ENCODE results near the gene HSPA6.
"Not testable (repeated sequence)": the region's sequence is repeated elsewhere in the genome, so short reads cannot be mapped to it uniquely, and the experiment has no call there.

Gene HSPA6

GRCh38 chr1:161513448-161513780 lies 10.9 kb upstream of the HSPA6 start:
- H3K27ac Mint-ChIP-seq; H3K4me1 Mint-ChIP-seq; H3K36me3 Mint-ChIP-seq (ENCODE audit: low read depth); DNase-seq; H3K27me3 Mint-ChIP-seq; H3K9me3 Mint-ChIP-seq; H3K4me3 Mint-ChIP-seq; ATAC-seq: not testable (repeated sequence)

GRCh38 chr1:161513953-161514352 lies 10.4 kb upstream of the HSPA6 start:
- not testable (repeated sequence) for H3K4me1 Mint-ChIP-seq; H3K9me3 Mint-ChIP-seq; H3K27me3 Mint-ChIP-seq; H3K36me3 Mint-ChIP-seq (ENCODE audit: low read depth); ATAC-seq; H3K27ac Mint-ChIP-seq; H3K4me3 Mint-ChIP-seq; DNase-seq

DNA sequence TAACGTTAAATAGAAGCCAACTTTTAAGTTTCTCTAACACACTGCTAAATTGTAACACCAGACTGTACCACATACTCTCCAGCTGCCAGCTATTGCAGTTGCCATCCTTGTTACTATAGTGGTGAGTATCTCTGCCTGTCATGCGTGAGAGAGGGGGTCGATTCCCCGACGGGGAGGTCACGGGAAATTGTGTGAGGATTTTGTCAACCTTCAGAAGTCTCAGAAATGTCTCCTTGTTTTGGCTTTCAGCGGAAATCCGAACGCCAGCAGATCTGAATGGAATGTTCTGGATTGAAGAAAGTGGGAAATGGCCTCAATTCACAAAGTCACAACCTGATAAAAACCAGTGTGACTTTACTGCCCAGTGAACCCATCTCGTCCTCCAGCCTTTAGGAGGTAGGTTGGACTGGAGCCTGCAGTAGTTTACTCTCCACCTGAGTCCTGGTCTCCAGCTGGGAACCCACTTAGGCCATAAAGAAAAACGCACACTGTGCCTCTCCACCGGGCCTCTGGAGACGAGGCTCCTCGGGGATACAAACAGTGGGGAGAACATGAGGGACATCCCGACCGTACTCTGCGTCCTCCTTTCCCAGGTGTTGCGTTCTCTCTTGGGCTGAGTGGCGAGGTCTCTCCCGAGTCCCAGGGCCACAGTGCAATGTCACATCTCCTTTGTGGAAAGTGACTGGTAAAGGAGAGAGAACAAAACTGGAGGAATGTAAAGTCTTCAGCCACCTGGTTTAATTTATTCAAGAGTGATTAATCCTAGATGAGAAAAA lies 1.1 kb upstream of the HSPA6 start:
- H3K36me3 Mint-ChIP-seq (ENCODE audit: low read depth); ATAC-seq; DNase-seq; H3K4me1 Mint-ChIP-seq; H3K9me3 Mint-ChIP-seq: not testable (repeated sequence)
- Mint-ChIP-seq H3K27ac (peak overlapping the region; percentile 94), H3K4me3 (peak overlapping the region; percentile 80), H3K27me3 (peaks cover 17% of the 10 kb centered on the region)

- not testable (repeated sequence) for H3K9me3 Mint-ChIP-seq; H3K36me3 Mint-ChIP-seq (ENCODE audit: low read depth); H3K27ac Mint-ChIP-seq
- Mint-ChIP-seq H3K4me3 (peak overlapping the region; percentile 67), H3K4me1 (peaks cover 13% of the 10 kb centered on the region), H3K27me3 (peaks cover 23% of the 10 kb centered on the region)
- peak; percentile 13 for DNase-seq
- peak; percentile 6 for ATAC-seq
These were observed 477 bp downstream of the HSPA6 start for GRCh38 chr1:161524742-161525291.

DNA sequence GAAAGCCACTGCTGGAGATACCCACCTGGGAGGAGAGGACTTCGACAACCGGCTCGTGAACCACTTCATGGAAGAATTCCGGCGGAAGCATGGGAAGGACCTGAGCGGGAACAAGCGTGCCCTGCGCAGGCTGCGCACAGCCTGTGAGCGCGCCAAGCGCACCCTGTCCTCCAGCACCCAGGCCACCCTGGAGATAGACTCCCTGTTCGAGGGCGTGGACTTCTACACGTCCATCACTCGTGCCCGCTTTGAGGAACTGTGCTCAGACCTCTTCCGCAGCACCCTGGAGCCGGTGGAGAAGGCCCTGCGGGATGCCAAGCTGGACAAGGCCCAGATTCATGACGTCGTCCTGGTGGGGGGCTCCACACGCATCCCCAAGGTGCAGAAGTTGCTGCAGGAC lies 981 bp downstream of the HSPA6 start:
- Mint-ChIP-seq H3K36me3 (ENCODE audit: low read depth) (peaks cover 10% of the 10 kb centered on the region), H3K4me3 (peak overlapping the region; percentile 67), H3K27me3 (peaks cover 28% of the 10 kb centered on the region), H3K4me1 (peaks cover 18% of the 10 kb centered on the region)
- DNase-seq, H3K27ac Mint-ChIP-seq, ATAC-seq, H3K9me3 Mint-ChIP-seq: not testable (repeated sequence)

DNA sequence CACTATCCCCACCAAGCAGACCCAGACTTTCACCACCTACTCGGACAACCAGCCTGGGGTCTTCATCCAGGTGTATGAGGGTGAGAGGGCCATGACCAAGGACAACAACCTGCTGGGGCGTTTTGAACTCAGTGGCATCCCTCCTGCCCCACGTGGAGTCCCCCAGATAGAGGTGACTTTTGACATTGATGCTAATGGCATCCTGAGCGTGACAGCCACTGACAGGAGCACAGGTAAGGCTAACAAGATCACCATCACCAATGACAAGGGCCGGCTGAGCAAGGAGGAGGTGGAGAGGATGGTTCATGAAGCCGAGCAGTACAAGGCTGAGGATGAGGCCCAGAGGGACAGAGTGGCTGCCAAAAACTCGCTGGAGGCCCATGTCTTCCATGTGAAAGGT lies 1.6 kb downstream of the HSPA6 start:
- Mint-ChIP-seq H3K36me3 (ENCODE audit: low read depth) (peaks cover 14% of the 10 kb centered on the region), H3K4me1 (peaks cover 24% of the 10 kb centered on the region), H3K27me3 (peaks cover 32% of the 10 kb centered on the region)
- H3K9me3 Mint-ChIP-seq, H3K4me3 Mint-ChIP-seq, ATAC-seq, DNase-seq, H3K27ac Mint-ChIP-seq: not testable (repeated sequence)

DNA sequence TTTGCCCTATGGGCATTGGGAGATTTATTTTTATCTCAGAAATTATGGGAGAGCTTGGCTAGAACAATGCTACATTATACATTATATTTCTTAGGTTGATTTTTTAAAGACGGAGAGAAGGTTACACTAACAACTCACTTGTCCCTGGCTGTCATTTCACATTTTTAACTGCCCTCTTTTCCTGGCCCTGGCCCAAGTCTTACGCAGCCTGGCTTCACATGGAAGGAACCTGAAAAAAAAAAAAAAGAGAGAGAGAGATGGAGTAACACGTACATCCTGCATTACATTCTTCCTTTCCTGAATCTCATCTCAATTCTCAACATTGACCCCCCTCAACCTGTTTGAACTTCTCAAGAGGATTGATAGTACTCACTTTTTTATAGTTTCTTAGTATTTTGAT lies 4.2 kb downstream of the HSPA6 start:
- not testable (repeated sequence) for ATAC-seq, DNase-seq, H3K4me3 Mint-ChIP-seq, H3K27ac Mint-ChIP-seq, H3K9me3 Mint-ChIP-seq
- Mint-ChIP-seq H3K36me3 (ENCODE audit: low read depth) (peaks cover 11% of the 10 kb centered on the region), H3K4me1 (peaks cover 31% of the 10 kb centered on the region), H3K27me3 (peaks cover 33% of the 10 kb centered on the region)

GRCh38 chr1:161529463-161530104 lies 5.2 kb downstream of the HSPA6 start:
- H3K27ac Mint-ChIP-seq: peak overlapping the region; percentile 98

GRCh38 chr1:161530158-161530557 lies 5.8 kb downstream of the HSPA6 start:
- Mint-ChIP-seq H3K27me3 (peaks cover 26% of the 10 kb centered on the region), H3K4me1 (peaks cover 23% of the 10 kb centered on the region), H3K27ac (peak overlapping the region; percentile 98), H3K4me3 (peak overlapping the region; percentile 86)
- ATAC-seq: peak; percentile 55
- H3K9me3 Mint-ChIP-seq; H3K36me3 Mint-ChIP-seq (ENCODE audit: low read depth): not testable (repeated sequence)
- peak; percentile 68 for DNase-seq

More at GRCh38 chr1:161529463-161530104, 5.2 kb downstream of the HSPA6 start:
- H3K36me3 Mint-ChIP-seq (ENCODE audit: low read depth); DNase-seq; H3K9me3 Mint-ChIP-seq; ATAC-seq: not testable (repeated sequence)
- peaks cover 28% of the 10 kb centered on the region for H3K27me3 Mint-ChIP-seq
- H3K4me3 Mint-ChIP-seq: peak overlapping the region; percentile 86
- H3K4me1 Mint-ChIP-seq: peaks cover 26% of the 10 kb centered on the region

- H3K9me3 Mint-ChIP-seq; H3K36me3 Mint-ChIP-seq (ENCODE audit: low read depth): not testable (repeated sequence)
- DNase-seq: peak; percentile 87
- ATAC-seq: peak; percentile 93
- peaks cover 23% of the 10 kb centered on the region for H3K4me1 Mint-ChIP-seq
- H3K27me3 Mint-ChIP-seq: peaks cover 25% of the 10 kb centered on the region
- peak overlapping the region; percentile 86 for H3K4me3 Mint-ChIP-seq
- H3K27ac Mint-ChIP-seq: peak overlapping the region; percentile 98
These were observed 6.6 kb downstream of the HSPA6 start for GRCh38 chr1:161530671-161531641.

DNA sequence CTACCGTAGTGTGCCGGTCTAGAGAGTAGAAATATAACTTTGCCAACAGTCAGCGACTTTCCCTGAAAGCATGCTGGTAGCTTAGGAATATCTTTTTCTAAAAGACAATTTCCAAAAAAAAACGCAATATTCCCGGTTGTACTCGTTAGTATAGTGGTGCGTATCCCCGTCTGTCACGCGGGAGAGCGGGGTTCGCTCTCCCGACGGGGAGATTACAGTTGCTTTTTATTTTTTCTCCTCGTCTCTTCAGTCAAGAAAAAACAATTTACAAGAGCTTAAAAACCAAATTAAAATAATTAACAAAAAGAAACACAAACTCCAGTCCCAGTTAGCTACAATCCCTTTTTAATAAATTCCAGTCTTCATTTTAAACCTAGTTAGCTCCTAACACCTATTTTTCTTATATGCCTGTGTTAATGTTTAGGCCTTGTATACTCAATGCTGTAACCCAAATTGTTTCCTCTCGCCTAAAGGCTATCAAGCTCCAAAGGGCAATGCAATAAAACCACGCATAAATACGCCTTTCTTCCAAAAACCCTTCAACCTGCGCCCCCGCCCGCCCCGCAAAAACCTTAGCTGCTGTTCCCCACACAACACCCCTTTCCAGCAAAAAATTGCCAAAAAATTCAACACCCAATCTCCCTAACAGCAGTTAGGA lies 7.8 kb downstream of the HSPA6 start:
- ATAC-seq: no peak
- H3K36me3 Mint-ChIP-seq (ENCODE audit: low read depth): peaks cover 8% of the 10 kb centered on the region
- H3K27me3 Mint-ChIP-seq: peaks cover 16% of the 10 kb centered on the region
- no peak for DNase-seq
- no peak overlapping the region for H3K4me3 Mint-ChIP-seq
- peaks cover 23% of the 10 kb centered on the region for H3K4me1 Mint-ChIP-seq
- peak overlapping the region; percentile 46 for H3K27ac Mint-ChIP-seq
- no peaks in the 10 kb centered on the region for H3K9me3 Mint-ChIP-seq

- Mint-ChIP-seq H3K27ac (peak overlapping the region; percentile 46), H3K27me3 (peaks cover 16% of the 10 kb centered on the region), H3K4me1 (peaks cover 26% of the 10 kb centered on the region)
- not testable (repeated sequence) for H3K9me3 Mint-ChIP-seq; H3K36me3 Mint-ChIP-seq (ENCODE audit: low read depth); ATAC-seq; DNase-seq; H3K4me3 Mint-ChIP-seq
These were observed 8.6 kb downstream of the HSPA6 start for GRCh38 chr1:161532644-161533567.

- not testable (repeated sequence) for H3K27ac Mint-ChIP-seq; DNase-seq; ATAC-seq; H3K36me3 Mint-ChIP-seq (ENCODE audit: low read depth); H3K4me3 Mint-ChIP-seq; H3K27me3 Mint-ChIP-seq; H3K9me3 Mint-ChIP-seq
- H3K4me1 Mint-ChIP-seq: peaks cover 33% of the 10 kb centered on the region
These were observed 12.8 kb downstream of the HSPA6 start for GRCh38 chr1:161537068-161537669.

All from activated naive CD8-positive, alpha-beta T cell treated with anti-CD3 and anti-CD28 coated beads, Interleukin-2, amount 50 U/mL, for 24 hours (primary cell).